ENCODE data around the gene ZHX3. TPM values are rescaled to one million over a fixed set of nuclear protein-coding genes. Genes with fewer than 3 reads are reported as not detected.

Gene ZHX3
- total and polyA plus RNA-seq, 4 donors = 3.2 to 30.0 (median 8.0) TPM

GRCh38 chr20:41151134-41151869, 166.2 kb downstream of the ZHX3 start:
- no peak for TF ChIP-seq REST (IDR thresholded peaks at IDR 0.05)
- no peak for TF ChIP-seq GABPA (IDR thresholded peaks at IDR 0.05 in 1 of 2, conservative IDR thresholded peaks at IDR 0.05 in 1 of 2)
- no peak for TF ChIP-seq YY1 (IDR thresholded peaks at IDR 0.05)
- TF ChIP-seq TAF1 (conservative IDR thresholded peaks at IDR 0.05) = no peak
- no peak for TF ChIP-seq SP1 (IDR thresholded peaks at IDR 0.05)
- no peak for TF ChIP-seq HNF4A (conservative IDR thresholded peaks at IDR 0.05)
- TF ChIP-seq ZBTB33 (IDR thresholded peaks at IDR 0.05) = no peak
- no peak for TF ChIP-seq HNF4G (IDR thresholded peaks at IDR 0.05)
- TF ChIP-seq FOXA1 (IDR thresholded peaks at IDR 0.05) = no peak
- TF ChIP-seq FOXA2 (IDR thresholded peaks at IDR 0.05) = no peak
- no peak for TF ChIP-seq RXRA (IDR thresholded peaks at IDR 0.05)
- TF ChIP-seq CTCF (IDR thresholded peaks at IDR 0.05; ENCODE audit: low read depth, low read length, missing input control) = no peak
- TF ChIP-seq EGR1 (IDR thresholded peaks at IDR 0.05; ENCODE audit: low read depth in 2 of 2) = no peak
- no peak for TF ChIP-seq JUND (IDR thresholded peaks at IDR 0.05)
- 97% methylated on average over 5 of the region's 5 CpGs for WGBS
- no peaks in the 10 kb centered on the region for H3K27me3 ChIP-seq (ENCODE audit: control insufficient read depth in 4 of 4, insufficient read depth in 4 of 4, low read length in 3 of 4)
- H3K4me1 ChIP-seq (ENCODE audit: control insufficient read depth in 4 of 4, insufficient read depth in 4 of 4, low read length in 3 of 4) = peaks cover 0 to 4% (median 2%) of the 10 kb centered on the region in 4 donors
- H3K27ac ChIP-seq (ENCODE audit: low read depth in 1 of 2, low read length in 2 of 2) = no peak overlapping the region
- no peak overlapping the region for H3K4me3 ChIP-seq (ENCODE audit: low read depth in 1 of 3, low read length in 3 of 3)
- H3K36me3 ChIP-seq (ENCODE audit: control insufficient read depth in 4 of 4, insufficient read depth in 3 of 4, low read depth in 1 of 4, low read length in 3 of 4) = no peaks in the 10 kb centered on the region
- no peak overlapping the region for H3K9ac ChIP-seq (ENCODE audit: low read depth in 1 of 2, low read length in 2 of 2)
- H3K9me3 ChIP-seq (ENCODE audit: control insufficient read depth in 4 of 4, low read length in 3 of 4) = no peaks in the 10 kb centered on the region
- no peak for DNase-seq (ENCODE audit: low spot score)

- peaks cover 0 to 6% (median 3%) of the 10 kb centered on the region in 4 donors for H3K4me1 ChIP-seq (ENCODE audit: control insufficient read depth in 4 of 4, insufficient read depth in 4 of 4, low read length in 3 of 4)
- TF ChIP-seq JUND (IDR thresholded peaks at IDR 0.05) (no peak), NR2F2 (IDR thresholded peaks at IDR 0.05) (peak; percentile 28)
- 68% methylated on average over 3 of the region's 3 CpGs for WGBS
- no peak overlapping the region for H3K9ac ChIP-seq (ENCODE audit: low read depth in 1 of 2, low read length in 2 of 2)
- DNase-seq (ENCODE audit: low spot score) = no peak
- no peaks in the 10 kb centered on the region for H3K27me3 ChIP-seq (ENCODE audit: control insufficient read depth in 4 of 4, insufficient read depth in 4 of 4, low read length in 3 of 4)
- no peaks in the 10 kb centered on the region for H3K36me3 ChIP-seq (ENCODE audit: control insufficient read depth in 4 of 4, insufficient read depth in 3 of 4, low read depth in 1 of 4, low read length in 3 of 4)
- no peaks in the 10 kb centered on the region for H3K9me3 ChIP-seq (ENCODE audit: control insufficient read depth in 4 of 4, low read length in 3 of 4)
- H3K27ac ChIP-seq (ENCODE audit: low read depth in 1 of 2, low read length in 2 of 2) = no peak overlapping the region
- H3K4me3 ChIP-seq (ENCODE audit: low read depth in 1 of 3, low read length in 3 of 3) = no peak overlapping the region
Observed at GRCh38 chr20:41150664-41151063, 166.9 kb downstream of the ZHX3 start.

Measured in liver (tissue), 9 donors.